Fibroblast of pulmonary artery (primary cell): Measurements from ENCODE around the gene DENND6B.

Experiments
- DNase-seq: peaks from one replicate; pipeline ENCODE4 v3.0.0-alpha.2; 2010; ENCODE audit warnings: low read depth
- H3K4me3 ChIP-seq: replicated peaks from 2 replicates; pipeline ENCODE4 v1.5.1; 2011; ENCODE audit warnings: low read depth, mild to moderate bottlenecking, control low read depth, low read length, moderate library complexity
- TF ChIP-seq, protein P1 (sequence below): IDR thresholded peaks from 2 replicates; pipeline ENCODE4 v1.5.1; 2011; ENCODE audit warnings: mild to moderate bottlenecking, control low read depth, low read length, inconsistent platforms; ENCODE audit errors: missing control alignments

Gene DENND6B

GRCh38 chr22:50347157-50347556, 20.3 kb upstream of the DENND6B start:
- H3K4me3 ChIP-seq: no peak overlapping the region
- no peak for DNase-seq
- TF ChIP-seq, protein P1, sequence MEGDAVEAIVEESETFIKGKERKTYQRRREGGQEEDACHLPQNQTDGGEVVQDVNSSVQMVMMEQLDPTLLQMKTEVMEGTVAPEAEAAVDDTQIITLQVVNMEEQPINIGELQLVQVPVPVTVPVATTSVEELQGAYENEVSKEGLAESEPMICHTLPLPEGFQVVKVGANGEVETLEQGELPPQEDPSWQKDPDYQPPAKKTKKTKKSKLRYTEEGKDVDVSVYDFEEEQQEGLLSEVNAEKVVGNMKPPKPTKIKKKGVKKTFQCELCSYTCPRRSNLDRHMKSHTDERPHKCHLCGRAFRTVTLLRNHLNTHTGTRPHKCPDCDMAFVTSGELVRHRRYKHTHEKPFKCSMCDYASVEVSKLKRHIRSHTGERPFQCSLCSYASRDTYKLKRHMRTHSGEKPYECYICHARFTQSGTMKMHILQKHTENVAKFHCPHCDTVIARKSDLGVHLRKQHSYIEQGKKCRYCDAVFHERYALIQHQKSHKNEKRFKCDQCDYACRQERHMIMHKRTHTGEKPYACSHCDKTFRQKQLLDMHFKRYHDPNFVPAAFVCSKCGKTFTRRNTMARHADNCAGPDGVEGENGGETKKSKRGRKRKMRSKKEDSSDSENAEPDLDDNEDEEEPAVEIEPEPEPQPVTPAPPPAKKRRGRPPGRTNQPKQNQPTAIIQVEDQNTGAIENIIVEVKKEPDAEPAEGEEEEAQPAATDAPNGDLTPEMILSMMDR: no peak

GRCh38 chr22:50346470-50346869, 19.7 kb upstream of the DENND6B start:
- TF ChIP-seq, protein P1: no peak
- H3K4me3 ChIP-seq: no peak overlapping the region

DNA sequence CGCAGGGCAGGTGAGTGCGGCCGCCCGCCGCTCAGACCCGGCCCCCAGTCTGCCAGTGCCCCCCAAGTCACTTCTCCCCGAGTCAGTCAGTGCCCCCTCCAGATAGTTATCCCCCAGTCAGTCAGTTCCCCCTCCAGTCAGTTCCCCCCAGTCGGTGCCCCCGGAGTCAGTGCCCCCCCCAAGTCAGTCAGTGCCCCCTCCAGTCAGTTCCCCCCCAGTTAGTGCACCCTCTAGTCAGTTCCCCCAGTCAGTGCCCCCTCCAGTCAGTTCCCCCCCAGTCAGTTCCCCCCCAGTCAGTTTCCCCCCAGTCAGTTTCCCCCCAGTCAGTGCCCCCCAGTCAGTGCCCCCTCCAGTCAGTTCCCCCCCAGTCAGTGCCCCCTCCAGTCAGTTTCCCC, 16.7 kb upstream of the DENND6B start:
- TF ChIP-seq, protein P1: no peak
- DNase-seq: no peak
- peak overlapping the region; percentile 69 for H3K4me3 ChIP-seq

More at GRCh38 chr22:50346470-50346869, 19.7 kb upstream of the DENND6B start:
- DNase-seq: no peak

DNA sequence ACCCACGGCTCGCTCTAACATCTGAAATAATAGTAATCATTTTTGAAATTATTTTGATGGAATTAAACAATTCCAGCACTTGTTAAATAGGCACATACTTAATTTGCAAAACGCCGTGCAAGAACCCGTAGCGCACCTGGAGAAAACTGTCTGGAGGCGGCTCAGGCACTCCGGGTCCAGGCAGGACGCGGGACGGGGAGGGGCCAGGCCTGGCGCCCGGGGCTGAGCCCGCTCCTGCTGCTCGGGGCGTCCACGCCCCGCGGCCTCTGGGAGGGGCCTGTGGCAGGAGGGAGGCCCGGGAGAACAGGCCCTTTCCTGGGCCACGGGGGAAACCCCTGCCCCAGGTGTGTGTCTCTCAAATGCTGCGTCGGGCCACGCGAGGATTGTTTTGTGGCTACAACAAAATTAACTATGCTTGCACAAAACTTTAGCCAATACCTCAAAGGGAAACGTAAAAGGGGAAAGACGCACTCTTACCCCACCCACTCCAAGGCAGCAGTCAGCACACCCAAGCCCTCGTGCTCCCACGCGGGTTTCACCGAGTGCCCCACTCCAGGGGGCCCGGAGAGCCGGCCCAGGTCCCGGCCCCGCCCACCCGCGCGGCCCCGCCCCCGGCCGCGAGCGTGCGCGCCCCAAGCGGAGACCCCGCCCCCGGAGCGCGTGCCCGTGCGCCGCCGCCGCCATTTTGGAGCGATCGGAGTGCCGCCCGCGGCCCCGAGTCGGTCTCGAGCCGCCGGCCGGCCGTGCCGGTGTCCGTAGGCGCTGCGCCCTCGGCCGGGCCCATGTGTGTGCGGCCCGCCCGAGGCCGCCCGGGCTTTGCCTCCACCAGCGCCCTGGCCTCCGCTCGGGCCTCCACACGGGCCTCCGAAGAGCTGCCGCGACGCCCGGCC, 16.1 kb upstream of the DENND6B start, which contains the start of gene PPP6R2:
Gene PPP6R2 (plus strand): TSS at position 677 of the 890 bp plus-strand sequence. CDS start 50,582 bp downstream, outside the sequence.
- peak; percentile 62 for DNase-seq
- TF ChIP-seq, protein P1: no peak
- peak within 1 kb of the TSS; percentile 69 for H3K4me3 ChIP-seq

GRCh38 chr22:50341977-50342650, 15.3 kb upstream of the DENND6B start:
- DNase-seq: peak; percentile 86
- peak overlapping the region; percentile 69 for H3K4me3 ChIP-seq
- TF ChIP-seq, protein P1: peak; percentile 93

GRCh38 chr22:50339945-50340879, 13.4 kb upstream of the DENND6B start:
- H3K4me3 ChIP-seq: no peak overlapping the region
- DNase-seq: peak; percentile 16
- TF ChIP-seq, protein P1: no peak
